NK-92 (cell line): ENCODE results near the gene LTV1.

Source experiments
- DNase-seq: peaks from one replicate; lab custom pipeline; 2025; ENCODE audit not compliant: unreplicated experiment; lab: John Stamatoyannopoulos, UW

Gene LTV1

DNA sequence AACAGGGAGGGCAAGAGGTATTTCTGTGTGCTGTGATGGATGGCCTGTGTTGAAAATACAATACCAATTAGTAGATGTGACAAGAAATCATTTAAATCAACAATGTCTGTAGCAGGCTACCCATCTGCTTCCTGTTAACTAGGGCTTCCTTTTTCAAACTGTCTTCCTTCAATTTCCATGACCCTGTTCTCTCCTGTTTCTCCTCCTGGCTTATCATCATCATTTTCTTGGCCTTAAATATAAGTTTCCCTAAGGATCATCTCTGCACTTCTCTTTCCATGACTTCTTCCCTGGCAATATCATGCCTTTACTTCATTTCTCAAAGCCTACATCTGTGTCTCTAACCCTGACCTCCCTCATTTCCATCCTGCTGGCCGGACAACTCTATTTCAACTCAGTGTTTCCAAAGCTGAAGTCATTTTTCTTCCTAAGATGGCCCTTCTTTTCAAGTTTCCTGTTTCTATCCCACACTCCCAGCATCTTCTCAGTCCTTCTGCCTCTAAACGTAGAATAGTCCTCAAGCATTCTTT, 39.3 kb downstream of the LTV1 start:
- no peak for DNase-seq

GRCh38 chr6:143884216-143884900, 41.2 kb downstream of the LTV1 start:
- DNase-seq, result no peak

GRCh38 chr6:143885116-143885515, 42.0 kb downstream of the LTV1 start:
- no peak for DNase-seq

DNA sequence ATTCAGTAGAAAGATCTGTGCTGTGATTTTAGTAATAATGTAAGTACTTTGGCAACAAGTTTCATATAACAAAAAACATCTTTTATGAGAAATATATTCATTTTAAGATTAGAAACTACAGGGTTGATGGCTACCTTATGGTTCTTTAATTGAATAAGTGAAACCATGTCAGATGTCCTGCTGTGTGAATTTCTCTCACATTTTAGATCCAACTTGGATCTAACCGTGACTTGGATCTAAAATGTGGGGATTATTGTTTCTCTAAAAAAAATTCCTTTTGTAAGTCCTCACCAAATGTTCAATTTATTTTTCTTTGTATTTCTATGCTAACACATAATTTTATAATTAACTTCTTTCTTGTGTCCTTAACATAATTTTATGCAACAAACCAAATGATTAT, 51.5 kb downstream of the LTV1 start:
- DNase-seq, result no peak

DNA sequence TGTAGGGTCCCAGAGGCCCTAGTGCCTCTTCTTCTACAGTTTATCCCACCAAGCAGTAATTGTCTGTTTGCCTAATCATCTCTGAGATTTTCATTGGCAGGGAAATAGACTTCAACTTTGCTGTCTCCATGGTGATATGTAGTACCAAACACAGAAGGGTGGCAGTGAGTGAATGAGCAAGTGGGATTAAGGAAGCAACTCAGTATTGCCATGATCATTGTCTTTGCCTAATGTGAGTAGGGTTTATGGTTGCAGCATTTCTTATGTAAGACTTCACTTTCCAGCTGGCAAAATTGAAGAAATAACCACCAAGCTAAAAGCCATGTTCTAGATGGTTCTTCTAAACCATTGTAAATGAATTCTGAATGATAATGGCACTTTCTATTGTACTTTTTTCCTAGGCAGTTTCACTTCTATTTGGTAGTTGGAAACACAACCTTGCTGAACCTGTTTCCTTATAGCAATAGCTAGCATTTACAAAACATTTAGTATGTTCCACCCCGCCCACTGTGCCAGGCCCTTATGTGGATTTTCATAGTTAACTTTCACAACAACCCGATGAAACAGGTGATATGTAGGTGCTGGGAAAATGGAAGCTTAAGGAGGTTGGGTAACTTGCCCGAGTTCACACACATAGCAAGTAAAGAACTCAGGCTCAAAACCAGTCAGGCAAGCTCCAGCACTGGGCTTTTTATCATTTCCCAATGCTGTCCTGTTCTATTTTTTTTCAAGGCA, 53.2 kb downstream of the LTV1 start:
- no peak for DNase-seq

- no peak for DNase-seq
Observed at GRCh38 chr6:143900358-143900757, 57.2 kb downstream of the LTV1 start.

GRCh38 chr6:143901885-143902750, 59.0 kb downstream of the LTV1 start:
- DNase-seq, result no peak

DNA sequence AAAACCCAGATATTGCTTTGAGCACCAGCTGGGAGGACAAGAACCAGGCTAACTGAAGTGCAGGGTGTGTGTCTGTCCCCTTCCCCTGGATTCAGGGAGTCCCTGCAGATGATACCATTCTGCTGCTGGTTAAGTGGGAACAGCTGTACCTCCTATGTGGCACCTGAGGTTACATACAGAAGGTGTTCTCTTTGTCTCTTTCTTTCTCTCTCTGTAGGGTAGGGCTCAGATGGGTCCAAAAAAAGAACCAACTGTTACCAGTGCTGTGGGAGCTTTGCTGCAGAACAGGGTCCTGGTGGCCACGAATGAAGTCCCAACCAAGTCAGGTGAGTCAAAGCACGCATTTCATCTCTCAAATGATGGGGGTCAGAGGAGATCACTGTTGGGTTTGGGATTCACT, 59.7 kb downstream of the LTV1 start:
- DNase-seq, result no peak

- no peak for DNase-seq
Observed at GRCh38 chr6:143911028-143911427, 67.9 kb downstream of the LTV1 start.

- DNase-seq, result no peak
Observed at GRCh38 chr6:143912671-143913070, 69.5 kb downstream of the LTV1 start.
